Upper lobe of left lung (tissue), 4 donors: ENCODE measurements around the gene FBRSL1.

ENCODE experiments used
- EP300 ChIP-seq, 4 donors: sonication (generic); formaldehyde crosslinking; IDR thresholded peaks; one replicate each; pipeline ENCODE4 v1.5.1; 2017; ENCODE audit warnings: antibody characterized with exemption in 4 of 4, control low read depth in 2 of 4
- POLR2A ChIP-seq, 4 donors: fragments of 450-650 bp; IDR thresholded peaks; one replicate each; pipeline ENCODE4 v1.5.1; 2016 to 2017; ENCODE audit warnings: antibody characterized with exemption in 4 of 4, mild to moderate bottlenecking in 2 of 4
- POLR2AphosphoS5 ChIP-seq, 2 donors: sonication (generic); formaldehyde crosslinking; IDR thresholded peaks; one replicate each; pipeline ENCODE4 v1.5.1; 2017; ENCODE audit warnings: antibody characterized with exemption in 2 of 2
- TF ChIP-seq, protein P1 (sequence below), 6 experiments: fragments of 450-650 bp in 4 of 6; fragments of 200-600 bp in 2 of 6; sonication (generic) in 2 of 6; IDR thresholded peaks; one replicate each; pipeline ENCODE4 v1.5.1; 2016 to 2019; ENCODE audit warnings: antibody characterized with exemption in 6 of 6

DNA sequence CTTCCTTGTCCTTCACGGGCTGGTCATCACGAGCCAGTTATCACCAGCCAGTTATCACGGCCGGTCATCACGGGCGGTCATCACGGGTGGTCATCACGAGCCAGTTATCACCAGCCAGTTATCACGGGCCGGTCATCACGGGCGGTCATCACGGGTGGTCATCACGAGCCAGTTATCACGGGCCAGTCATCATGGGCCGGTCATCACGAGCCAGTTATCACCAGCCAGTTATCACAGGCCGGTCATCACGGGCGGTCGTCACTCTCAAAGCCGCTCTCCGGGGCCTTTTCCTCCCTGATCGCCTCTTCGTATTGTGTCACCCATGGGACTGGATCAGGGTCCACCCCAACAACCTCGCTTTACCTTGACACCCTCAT lies 13.9 kb upstream of the FBRSL1 start:
- TF ChIP-seq, protein P1, sequence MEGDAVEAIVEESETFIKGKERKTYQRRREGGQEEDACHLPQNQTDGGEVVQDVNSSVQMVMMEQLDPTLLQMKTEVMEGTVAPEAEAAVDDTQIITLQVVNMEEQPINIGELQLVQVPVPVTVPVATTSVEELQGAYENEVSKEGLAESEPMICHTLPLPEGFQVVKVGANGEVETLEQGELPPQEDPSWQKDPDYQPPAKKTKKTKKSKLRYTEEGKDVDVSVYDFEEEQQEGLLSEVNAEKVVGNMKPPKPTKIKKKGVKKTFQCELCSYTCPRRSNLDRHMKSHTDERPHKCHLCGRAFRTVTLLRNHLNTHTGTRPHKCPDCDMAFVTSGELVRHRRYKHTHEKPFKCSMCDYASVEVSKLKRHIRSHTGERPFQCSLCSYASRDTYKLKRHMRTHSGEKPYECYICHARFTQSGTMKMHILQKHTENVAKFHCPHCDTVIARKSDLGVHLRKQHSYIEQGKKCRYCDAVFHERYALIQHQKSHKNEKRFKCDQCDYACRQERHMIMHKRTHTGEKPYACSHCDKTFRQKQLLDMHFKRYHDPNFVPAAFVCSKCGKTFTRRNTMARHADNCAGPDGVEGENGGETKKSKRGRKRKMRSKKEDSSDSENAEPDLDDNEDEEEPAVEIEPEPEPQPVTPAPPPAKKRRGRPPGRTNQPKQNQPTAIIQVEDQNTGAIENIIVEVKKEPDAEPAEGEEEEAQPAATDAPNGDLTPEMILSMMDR (IDR thresholded peaks at IDR 0.05), result no peak
- no peak for TF ChIP-seq POLR2AphosphoS5 (IDR thresholded peaks at IDR 0.05)
- TF ChIP-seq EP300 (IDR thresholded peaks at IDR 0.05), result no peak
- TF ChIP-seq POLR2A (IDR thresholded peaks at IDR 0.05), result no peak
